NCI-H1930 (cell line): ENCODE results near the gene PRAF2.

Experiments
- DNase-seq, 2 experiments: peaks; one replicate each; lab custom pipeline; 2025; lab: John Stamatoyannopoulos, UW

The PRAF2 gene

DNA sequence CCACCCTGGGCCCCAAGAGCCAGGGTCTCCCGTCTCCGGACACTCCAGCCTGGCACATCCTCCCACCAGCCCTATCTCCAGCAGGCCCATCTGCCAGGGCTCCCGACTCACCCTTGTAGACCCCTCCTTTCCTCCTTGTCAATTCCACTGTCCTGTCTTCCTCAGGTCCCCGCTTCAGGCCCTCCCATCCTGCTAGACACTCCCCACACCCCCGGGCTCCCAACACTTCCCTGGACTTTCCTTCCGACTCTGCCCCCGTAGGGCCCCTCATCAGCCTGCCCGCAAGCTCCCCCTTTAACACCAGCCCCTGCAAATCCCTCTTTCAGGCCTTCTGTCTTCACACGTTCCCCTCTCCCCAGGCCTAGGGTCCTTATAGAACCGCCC is 1.1 kb downstream of the PRAF2 start:
- DNase-seq = no peak

DNA sequence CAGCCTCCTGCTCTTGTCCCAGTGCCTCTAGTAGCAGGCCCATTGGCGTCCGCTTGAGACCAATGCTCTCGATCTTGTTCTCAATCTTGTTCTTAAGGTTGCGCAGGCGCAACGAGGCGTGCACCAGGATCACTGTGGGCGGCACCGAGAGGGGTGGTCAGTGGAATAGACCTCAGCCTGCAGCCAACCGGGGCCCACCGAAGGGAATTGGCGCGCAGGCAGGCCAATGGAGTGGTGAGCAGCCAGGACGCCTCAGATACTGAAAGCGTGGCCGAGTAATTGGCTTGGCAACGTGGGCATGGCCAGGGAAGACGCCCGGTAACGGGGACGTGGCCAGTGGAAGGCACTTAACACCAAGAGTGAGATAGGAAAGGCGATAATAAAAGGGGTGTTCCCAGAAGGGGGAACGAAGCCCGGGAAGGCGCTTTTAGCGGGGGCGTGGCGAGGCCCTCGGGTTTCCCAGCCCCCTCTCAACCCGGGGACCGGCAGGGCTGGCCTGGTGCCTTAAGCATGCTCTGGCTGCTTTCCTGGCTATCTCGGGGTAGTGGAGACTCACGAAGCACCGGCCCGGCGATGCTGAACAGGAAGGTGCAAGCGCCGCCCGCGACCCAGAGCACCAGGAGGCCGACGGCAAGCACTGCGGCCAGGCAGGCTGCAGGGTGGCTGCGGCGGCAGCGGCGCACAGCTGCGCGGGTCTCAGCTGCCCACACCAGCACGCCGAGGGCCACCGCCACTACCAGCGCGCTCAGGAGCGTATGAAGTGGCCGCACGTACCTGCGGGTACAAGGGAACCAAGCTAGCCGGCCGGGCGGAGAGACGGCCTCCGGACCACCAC is 1.7 kb downstream of the PRAF2 start:
- no peak for DNase-seq

DNA sequence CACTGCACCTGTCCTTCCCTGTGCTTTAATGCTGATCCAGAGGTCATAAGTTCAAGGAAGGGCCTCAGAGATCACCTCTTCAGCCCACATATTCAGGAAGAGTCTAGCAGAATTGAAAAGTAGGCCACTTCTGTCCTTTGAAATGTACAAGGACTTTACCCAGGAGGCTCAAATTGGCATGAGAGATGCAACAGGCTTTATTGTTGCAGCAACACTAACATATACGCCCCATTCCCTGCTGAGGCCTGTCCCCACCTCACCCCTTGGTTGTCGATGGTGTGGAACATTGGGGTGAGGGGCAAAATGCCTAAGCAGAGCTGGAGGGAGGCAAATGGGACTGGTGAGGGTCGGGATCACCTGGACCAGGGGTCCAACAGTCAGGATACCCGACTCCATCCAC is 2.8 kb downstream of the PRAF2 start:
- DNase-seq = no peak

DNA sequence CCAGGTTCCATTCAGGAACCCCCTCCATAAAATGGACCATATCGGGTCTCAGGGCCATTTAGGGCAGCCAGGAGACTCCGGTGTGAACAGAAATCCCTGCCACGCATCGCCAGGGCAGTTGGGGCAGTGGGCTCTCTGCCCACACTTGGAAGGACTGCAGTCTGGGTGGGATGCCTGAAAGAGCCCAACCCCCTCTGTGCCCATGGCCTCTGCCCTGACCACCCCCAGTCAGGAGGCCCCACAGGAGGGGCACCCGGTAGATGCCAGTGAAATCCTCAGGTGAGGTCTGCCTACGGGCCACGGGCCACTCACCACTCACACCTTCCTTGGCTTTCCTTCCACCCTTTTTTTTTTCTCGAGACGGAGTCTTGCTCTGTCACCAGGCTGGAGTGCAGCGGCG is 4.8 kb downstream of the PRAF2 start:
- DNase-seq = no peak

DNA sequence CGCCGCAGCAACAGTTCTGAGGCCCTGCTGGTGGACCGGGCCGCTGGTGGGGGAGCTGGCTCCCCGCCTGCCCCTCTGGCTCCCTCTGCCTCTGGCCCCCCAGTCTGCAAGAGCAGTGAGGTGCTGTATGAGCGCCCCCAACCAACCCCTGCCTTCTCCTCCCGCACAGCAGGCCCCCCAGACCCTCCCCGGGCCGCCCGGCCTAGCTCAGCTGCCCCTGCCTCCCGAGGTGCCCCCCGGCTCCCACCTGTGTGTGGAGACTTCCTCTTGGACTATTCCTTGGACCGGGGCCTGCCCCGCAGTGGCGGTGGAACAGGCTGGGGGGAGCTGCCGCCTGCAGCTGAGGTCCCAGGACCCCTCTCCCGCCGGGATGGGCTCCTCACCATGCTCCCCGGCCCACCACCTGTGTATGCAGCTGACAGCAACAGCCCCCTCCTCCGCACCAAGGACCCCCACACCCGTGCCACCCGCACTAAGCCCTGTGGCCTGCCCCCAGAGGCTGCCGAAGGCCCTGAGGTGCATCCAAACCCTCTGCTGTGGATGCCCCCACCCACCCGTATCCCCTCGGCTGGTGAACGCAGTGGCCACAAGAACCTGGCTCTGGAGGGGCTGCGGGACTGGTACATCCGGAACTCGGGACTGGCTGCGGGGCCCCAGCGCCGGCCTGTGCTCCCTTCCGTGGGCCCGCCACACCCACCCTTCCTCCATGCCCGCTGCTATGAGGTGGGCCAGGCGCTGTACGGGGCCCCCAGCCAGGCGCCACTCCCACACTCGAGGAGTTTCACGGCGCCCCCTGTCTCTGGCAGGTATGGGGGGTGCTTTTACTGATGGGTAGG is 6.3 kb downstream of the PRAF2 start:
- no peak for DNase-seq

DNA sequence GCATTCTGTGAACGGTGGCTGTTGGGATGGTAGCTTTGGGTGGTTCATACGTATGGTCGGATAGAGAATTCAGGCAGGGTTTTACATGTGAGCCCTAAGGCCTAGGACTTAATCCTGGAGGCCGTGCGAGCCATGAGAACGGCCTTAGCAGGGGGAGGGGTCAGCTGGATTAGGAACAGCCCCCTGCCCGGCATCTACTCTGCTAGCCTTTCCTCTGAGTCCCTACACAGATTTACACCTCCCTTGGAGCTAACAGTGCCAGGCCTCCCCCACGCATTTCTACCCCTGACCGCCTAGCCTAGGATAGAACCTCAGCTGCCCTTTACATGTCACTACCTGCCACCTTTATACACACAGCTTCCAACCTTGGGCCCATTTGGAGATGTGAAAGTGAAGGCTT is 7.1 kb downstream of the PRAF2 start:
- DNase-seq = no peak

GRCh38 chrX:49066278-49066677 is 7.5 kb downstream of the PRAF2 start:
- DNase-seq = no peak

DNA sequence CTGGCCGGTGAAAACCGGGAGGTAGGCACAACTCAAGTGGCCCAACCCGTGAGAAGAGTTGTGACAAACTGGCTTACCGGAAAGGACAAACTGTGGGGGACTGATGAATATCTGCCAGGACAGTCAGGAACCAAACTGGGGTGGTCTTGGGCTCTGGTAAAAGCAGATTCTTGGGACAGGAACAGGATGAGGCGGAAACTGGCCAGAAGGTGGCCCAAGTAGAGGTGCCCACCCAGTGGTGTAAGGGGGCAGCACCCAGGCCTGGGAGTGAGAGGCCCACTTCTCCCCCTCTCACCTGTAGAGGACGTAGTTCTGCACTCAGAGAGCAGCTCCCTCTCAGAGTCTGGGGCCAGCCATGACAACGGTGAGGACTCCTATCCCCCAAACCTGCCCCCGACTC is 9.1 kb downstream of the PRAF2 start:
- no peak for DNase-seq

DNA sequence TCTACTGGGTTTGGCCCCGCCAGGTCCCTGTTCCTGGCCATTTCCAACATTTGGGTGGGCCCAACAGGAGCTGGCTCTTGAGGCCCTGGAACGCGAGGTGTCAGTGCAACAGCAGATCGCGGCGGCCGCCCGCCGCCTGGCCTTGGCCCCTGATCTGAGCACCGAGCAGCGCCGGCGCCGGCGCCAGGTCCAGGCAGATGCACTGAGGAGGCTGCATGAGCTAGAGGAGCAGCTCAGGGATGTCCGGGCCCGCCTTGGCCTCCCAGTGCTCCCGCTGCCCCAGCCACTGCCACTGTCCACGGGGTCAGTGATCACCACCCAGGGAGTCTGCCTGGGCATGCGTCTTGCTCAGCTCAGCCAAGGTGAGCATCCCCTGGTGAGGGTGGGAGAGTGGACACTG is 9.5 kb downstream of the PRAF2 start:
- no peak for DNase-seq

GRCh38 chrX:49063715-49064114 is 10.1 kb downstream of the PRAF2 start:
- DNase-seq = no peak

GRCh38 chrX:49061916-49062315 is 11.9 kb downstream of the PRAF2 start:
- no peak for DNase-seq

GRCh38 chrX:49061490-49061889 is 12.3 kb downstream of the PRAF2 start:
- no peak for DNase-seq

GRCh38 chrX:49060914-49061313 is 12.9 kb downstream of the PRAF2 start:
- DNase-seq = no peak

- no peak for DNase-seq
Measured at GRCh38 chrX:49059681-49060085, 14.1 kb downstream of the PRAF2 start.

DNA sequence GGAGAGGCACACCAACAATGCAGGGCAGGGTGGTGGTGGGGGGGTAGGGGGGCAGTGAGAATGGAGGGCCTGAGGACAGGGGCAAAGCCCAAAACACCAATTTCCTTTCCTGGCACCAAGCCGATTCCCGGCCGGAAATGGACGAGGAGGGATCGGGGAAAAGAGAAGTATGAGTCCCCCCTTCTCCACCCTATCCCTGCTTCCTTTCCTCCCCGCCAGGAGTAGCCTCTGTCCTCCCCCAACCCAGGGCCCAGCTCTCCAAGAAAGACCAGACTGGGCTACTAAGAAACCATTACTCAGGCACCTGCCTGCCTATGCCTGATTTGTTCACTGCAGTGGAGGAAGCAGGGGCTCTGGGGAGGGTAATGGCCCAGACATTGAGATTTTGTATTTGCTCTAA is 14.6 kb downstream of the PRAF2 start:
- no peak for DNase-seq

GRCh38 chrX:49058794-49059193 is 15.0 kb downstream of the PRAF2 start, which contains the start of gene CCDC120:
Gene CCDC120 (plus strand): TSS chrX:49058999. CDS start chrX:49062042, 3,043 bp downstream.
- DNase-seq = no peak

GRCh38 chrX:49054073-49054762 is 19.6 kb downstream of the PRAF2 start:
- no peak for DNase-seq

- DNase-seq = peak; percentile 72 to 78
Measured at GRCh38 chrX:49053223-49054072, 20.4 kb downstream of the PRAF2 start.

GRCh38 chrX:49043987-49044281 is 29.9 kb downstream of the PRAF2 start:
- DNase-seq = no peak

DNA sequence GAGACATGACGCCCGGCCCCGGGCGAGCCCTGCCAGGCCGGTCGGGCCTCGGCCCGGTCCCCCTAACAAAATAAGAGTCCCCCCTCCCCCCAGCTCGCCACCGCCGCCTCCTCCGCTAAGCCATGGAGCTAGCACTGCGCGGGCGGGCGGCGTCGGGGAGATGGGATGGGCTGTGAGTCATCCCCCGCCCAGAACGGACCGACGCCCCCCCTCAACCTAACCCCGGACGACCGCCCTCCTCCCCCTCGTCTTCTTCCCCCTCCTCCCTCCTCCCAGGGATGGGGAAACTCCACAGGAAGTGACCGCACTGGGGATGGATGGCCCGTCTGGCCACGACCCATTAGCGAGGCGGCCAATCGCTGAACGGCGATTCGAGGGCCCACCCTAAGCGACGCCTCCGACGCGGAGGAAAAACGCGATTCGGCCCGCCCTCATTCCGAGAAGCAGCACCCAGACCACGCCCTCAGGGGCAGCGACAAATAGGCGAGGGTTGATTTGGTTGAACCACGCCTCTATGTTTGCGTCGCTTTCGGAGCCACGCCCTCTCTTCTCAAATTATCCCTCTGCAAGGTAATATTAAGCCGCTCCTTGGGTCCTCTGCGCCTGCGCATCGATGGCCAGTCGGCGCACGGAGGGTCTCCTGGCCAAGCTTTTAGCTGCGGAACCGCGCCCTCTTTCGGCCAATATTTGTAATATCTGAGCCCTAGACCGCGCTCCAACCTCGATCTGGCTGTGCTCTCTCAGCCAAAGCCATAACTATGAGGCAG is 30.4 kb downstream of the PRAF2 start, which contains the start of gene TFE3:
Gene TFE3 (minus strand): TSS at position 138 of the 767 bp plus-strand sequence. CDS start 131 bp downstream, at position 7.
- DNase-seq = peak; percentile 97
